GM21576 (cell line): ENCODE results near the gene OR52K1.

ENCODE experiments used
- ATAC-seq: cut with Tn5 transposase; IDR thresholded peaks from one replicate; pipeline ENCODE4 v1.9.1; 2021; ENCODE audit warnings: mild to moderate bottlenecking, moderate library complexity; ENCODE audit not compliant: unreplicated experiment

The OR52K1 gene

GRCh38 chr11:4482445-4482844 is at the start of gene OR52K1:
TSS of gene OR52K1 (plus strand) at chr11:4482646. CDS start at chr11:4488901, 6,255 bp downstream.
- no peak for ATAC-seq

GRCh38 chr11:4433856-4434255 is 48.6 kb upstream of the OR52K1 start:
- ATAC-seq: no peak

GRCh38 chr11:4436411-4436810 is 46.0 kb upstream of the OR52K1 start:
- no peak for ATAC-seq

GRCh38 chr11:4441515-4441914 is 40.9 kb upstream of the OR52K1 start:
- no peak for ATAC-seq

GRCh38 chr11:4443232-4443891 is 39.1 kb upstream of the OR52K1 start:
- no peak for ATAC-seq

- no peak for ATAC-seq
Measured at GRCh38 chr11:4448995-4449394, 33.5 kb upstream of the OR52K1 start, which contains the start of gene OR52K2. TSS of gene OR52K2 (plus strand) at chr11:4449295. CDS start at chr11:4449340, 45 bp downstream.

- no peak for ATAC-seq
Measured at GRCh38 chr11:4453118-4453517, 29.3 kb upstream of the OR52K1 start.

- ATAC-seq: no peak
Measured at GRCh38 chr11:4454021-4454420, 28.4 kb upstream of the OR52K1 start.

- ATAC-seq: no peak
Measured at GRCh38 chr11:4455419-4455818, 27.0 kb upstream of the OR52K1 start.

GRCh38 chr11:4459500-4459899 is 22.9 kb upstream of the OR52K1 start:
- peak; percentile 72 for ATAC-seq

- no peak for ATAC-seq
Measured at GRCh38 chr11:4460151-4460550, 22.3 kb upstream of the OR52K1 start.

- no peak for ATAC-seq
Measured at GRCh38 chr11:4464216-4465159, 18.0 kb upstream of the OR52K1 start.

GRCh38 chr11:4465407-4465806 is 17.0 kb upstream of the OR52K1 start:
- no peak for ATAC-seq

- no peak for ATAC-seq
Measured at GRCh38 chr11:4466131-4466870, 16.1 kb upstream of the OR52K1 start.

GRCh38 chr11:4466871-4467442 is 15.5 kb upstream of the OR52K1 start:
- no peak for ATAC-seq

GRCh38 chr11:4467811-4468606 is 14.4 kb upstream of the OR52K1 start:
- no peak for ATAC-seq

- no peak for ATAC-seq
Measured at GRCh38 chr11:4479644-4480043, 2.8 kb upstream of the OR52K1 start.

- ATAC-seq: no peak
Measured at GRCh38 chr11:4480577-4481239, 1.7 kb upstream of the OR52K1 start.

GRCh38 chr11:4481240-4481582 is 1.2 kb upstream of the OR52K1 start:
- ATAC-seq: no peak

- no peak for ATAC-seq
Measured at GRCh38 chr11:4484310-4484709, 1.9 kb downstream of the OR52K1 start.
